Nucleus accumbens (tissue), 56 donors: ENCODE results near the gene TYMS.
A peak's percentile ranks its signal among the peaks of the same experiment; 100 is the strongest.

Experiments used
- DNase-seq, 56 donors: peaks; one replicate each; lab custom pipeline; 2025; lab: John Stamatoyannopoulos, UW

TYMS gene

DNA sequence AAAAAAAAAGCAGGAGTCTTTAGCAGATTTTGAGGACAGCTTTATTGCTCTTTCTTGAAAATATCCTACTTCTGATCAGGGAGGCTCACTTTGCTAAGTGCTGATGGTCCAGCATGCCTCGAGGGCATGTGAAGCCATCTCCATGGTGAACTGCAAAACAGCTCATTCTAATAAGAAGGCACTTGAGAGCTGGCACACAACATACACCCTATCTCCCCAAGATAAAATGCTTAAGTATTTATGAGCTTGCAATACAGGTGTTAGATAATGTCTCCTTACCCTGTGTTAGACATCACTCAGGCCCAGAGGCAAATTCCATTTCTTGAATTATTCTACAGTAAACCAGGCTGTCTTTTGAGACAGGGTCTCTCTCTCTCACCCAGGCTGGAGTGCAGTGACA is 52.3 kb downstream of the TYMS start:
- DNase-seq: no peak

DNA sequence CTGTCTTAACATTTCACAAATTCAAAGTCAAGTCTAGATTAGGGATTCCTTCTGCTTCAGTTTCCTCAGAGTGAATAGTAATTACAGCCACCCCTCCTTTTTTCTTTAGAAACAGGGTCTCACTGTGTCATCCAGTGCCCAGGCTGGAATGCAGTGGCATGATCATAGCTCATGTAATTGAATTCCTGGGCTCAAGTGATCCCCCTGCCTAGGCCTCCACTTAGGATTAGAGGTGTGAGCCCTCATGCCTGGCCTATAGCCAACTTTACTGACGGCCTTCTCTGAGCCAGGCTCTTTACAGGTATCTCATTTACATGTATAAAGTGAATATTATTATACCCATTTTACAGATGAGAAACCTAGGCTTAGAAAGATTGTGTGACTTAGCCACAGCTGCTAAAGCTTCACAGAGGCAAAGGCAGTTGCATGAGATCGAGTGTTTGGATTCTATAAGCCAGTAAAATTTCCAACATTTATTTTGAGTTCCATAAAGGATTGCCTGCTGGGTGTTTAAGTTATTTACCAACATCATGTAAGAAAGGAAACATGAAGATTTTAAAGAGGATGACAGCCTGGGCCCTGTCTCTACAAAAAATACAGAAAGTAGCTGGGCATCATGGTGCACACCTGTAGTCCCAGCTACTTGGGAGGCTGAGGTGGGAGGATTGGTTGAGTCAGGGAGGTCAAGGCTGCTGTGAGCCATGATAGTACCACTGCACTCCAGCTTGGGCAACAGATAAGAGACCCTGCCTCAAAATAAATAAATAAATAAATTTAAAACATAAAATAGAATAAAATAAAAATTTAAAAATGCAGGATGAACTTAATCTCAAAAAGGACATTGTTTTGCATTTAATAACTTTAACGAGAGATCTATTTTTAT is 53.2 kb downstream of the TYMS start:
- DNase-seq: no peak

DNA sequence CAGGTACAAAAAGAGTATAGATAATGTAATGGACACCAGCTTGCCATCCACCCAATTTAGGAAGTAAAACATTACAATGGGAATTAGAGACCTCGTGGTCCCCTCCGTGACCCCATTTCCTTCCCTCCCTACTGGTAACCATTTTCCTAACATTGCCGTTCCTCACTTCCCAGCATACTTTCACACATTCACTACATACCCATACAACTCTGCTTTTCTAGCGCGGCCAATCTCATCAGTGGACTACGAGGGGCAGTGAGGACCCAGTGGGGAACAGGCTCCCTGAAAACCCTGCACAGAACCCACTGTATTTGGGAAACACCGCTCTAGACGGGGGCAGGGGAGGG is 53.8 kb downstream of the TYMS start:
- DNase-seq: peak in 4 of 56 donors; percentile 50 to 61 (median 52)

DNA sequence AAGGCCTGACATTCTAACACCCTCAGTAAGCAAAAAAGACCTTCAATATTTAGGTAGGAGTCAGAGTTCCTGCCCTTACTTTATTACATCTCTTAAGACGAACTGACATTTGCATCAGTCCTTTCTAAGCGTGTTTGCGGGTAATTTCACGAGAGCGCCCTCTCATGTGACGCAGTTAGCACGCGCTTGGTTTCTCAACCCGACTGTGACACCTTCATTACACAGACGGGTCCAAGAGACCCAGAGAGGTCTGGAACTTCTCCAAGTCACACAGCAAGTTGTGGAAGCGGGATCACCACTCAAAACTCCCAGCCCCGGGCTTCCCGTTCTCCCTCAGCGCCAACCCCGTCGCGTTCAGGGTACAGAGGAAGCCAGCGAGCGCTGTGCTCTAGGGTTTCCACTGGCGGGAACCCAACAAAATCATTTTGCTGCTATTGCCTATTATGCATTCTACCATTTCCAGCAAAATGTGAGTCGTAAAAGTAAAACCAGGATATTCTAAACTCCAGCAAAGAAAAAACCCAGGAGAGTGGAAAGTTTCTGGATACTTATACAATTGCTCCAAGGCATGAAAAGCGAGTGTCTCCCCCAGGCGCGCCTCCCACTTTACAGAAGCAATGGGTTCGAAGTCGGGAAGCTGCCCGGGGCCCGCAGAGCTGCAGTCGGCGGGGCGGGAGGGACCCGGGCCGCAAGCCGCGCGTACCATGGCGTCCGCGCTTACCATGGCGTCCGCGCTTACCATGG is 54.4 kb downstream of the TYMS start:
- peak in 52 of 56 donors; percentile 12 to 80 (median 53) for DNase-seq

DNA sequence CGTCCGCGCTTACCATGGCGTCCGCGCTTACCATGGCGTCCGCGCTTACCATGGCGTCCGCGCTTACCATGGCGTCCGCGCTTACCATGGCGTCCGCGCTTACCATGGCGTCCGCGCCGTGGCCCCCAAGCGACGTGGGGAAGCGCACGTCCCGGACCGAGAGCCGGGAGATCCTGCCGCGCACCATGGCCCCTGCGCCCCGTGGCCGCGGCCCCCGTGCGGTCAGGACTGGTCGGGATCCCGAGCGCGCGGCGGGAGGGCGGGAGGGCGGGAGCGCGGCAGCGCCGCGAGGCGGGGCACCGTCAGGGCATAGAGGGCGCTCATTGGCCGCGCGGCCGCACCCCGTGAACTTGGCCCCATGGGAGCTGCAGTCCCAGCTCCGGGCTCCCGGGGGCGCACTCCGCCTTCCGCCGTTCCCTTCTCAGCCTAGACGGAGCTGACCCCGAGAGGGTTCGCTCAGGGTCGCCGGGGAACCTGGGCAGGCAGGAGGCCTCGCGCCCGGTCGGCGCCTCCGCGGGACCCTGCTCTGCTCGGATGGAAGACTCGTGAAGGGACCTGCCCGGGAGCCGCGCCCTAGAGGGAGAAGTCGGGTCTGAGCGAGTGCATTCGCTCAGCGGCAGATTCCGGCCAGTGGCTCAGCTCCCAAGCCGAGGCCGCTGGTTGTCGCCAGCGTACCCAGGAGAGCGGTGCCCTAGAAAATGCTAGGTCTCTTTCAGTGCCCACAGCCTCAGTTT is 55.1 kb downstream of the TYMS start, which contains the start of gene ENOSF1:
Gene ENOSF1, minus strand, starts transcription at position 230 of the 734 bp plus-strand sequence. Its CDS starts 43 bp downstream, at position 187.
- peak in 51 of 56 donors; percentile 5 to 85 (median 66) for DNase-seq

DNA sequence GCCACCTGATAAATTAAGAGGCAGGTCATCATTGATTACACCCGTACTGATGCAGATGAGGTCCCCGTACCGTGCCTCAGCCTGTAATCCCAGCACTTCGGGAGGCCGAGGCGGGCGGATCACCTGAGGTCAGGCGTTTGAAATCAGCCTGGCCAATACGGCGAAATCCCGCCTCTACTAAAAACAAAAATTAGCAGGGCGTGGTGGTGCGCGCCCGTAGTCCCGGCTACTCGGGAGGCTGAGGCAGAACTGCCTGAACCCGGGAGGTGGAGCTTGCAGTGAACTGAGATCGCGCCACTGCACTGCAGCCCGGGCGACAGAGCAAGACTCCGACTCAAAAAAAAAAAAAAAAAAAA is 55.7 kb downstream of the TYMS start:
- no peak for DNase-seq

DNA sequence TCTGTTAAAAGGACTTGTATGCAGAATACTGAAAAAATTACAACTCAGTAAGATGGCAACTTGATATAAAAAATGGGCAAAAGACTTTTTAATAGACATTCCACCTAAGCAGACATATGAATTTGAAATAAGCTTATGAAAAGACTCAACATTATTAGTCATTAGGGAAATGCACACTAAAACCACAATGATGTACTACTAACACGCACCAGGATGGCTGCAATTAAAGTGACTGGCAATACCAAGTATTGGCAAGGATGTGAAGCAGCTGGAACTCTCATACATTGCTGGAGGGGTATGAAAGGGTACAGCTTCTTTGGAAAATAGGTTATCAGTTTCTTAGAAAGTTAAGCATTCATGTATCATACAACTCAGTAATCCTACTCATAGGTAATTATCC is 58.2 kb downstream of the TYMS start:
- DNase-seq: no peak

DNA sequence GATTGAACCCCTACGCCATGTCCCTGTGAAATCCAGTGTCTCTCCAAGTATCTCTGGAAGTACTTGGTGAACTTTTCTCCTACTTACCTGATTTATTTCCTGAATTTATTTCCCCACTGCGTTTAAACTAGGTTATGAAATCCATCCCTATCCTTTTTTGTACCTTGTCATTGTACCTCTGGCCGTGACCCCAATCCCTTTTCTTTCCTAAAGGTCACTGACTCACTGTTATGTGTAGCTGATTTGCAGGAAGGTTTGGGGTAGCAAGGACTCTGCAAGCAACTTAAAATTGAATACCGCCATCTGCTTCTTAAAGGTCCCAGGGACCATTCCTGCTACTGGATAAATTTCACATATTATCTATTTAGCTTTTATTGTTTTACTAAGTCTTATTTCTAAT is 59.5 kb downstream of the TYMS start:
- no peak for DNase-seq
